Esophagus muscularis mucosa (tissue), 4 donors: ENCODE measurements around the gene XPA. TPM values are rescaled to one million over a fixed set of nuclear protein-coding genes. Genes with fewer than 3 reads are reported as not detected.
"Not testable (repeated sequence)": the region's sequence is repeated elsewhere in the genome, so short reads cannot be mapped to it uniquely, and the experiment has no call there.

Experiments
- DNase-seq: peaks from one replicate; pipeline ENCODE4 v3.0.0-alpha.2; 2017; ENCODE audit errors: extremely low spot score
- H3K27ac ChIP-seq, 4 donors: fragments of 200-600 bp; sonication (generic); replicated peaks in 1 of 4; 1 replicate in 3 of 4; 2 replicates in 1 of 4; pipeline ENCODE4 v1.5.1; 2016 to 2019; ENCODE audit warnings: mild to moderate bottlenecking in 1 of 4
- H3K27me3 ChIP-seq, 4 donors: fragments of 200-600 bp; sonication (generic); one replicate each; pipeline versions ENCODE4 v1.5.1 to v1.6.0; 2016 to 2019
- H3K36me3 ChIP-seq, 4 donors: fragments of 200-600 bp; sonication (generic); one replicate each; pipeline ENCODE4 v1.5.1; 2016 to 2019
- H3K4me1 ChIP-seq, 4 donors: fragments of 200-600 bp; sonication (generic); one replicate each; pipeline ENCODE4 v1.5.1; 2016 to 2019
- H3K4me3 ChIP-seq, 4 donors: fragments of 200-600 bp; sonication (generic); 1 replicate in 2 of 4; 2 replicates in 2 of 4; pipeline ENCODE4 v1.5.1; 2016 to 2019; ENCODE audit warnings: mild to moderate bottlenecking in 4 of 4, moderate library complexity in 1 of 4
- H3K9me3 ChIP-seq, 4 donors: fragments of 200-600 bp; sonication (generic); 1 replicate in 3 of 4; 2 replicates in 1 of 4; pipeline ENCODE4 v1.5.1; 2016 to 2019
- EP300 ChIP-seq: sonication (generic); formaldehyde crosslinking; IDR thresholded peaks from one replicate; pipeline ENCODE4 v1.6.1; 2017; ENCODE audit warnings: antibody characterized with exemption
- POLR2A ChIP-seq: fragments of 450-650 bp; IDR thresholded peaks from one replicate; pipeline ENCODE4 v1.6.1; 2017; ENCODE audit warnings: antibody characterized with exemption, moderate library complexity, mild to moderate bottlenecking, low read depth
- POLR2AphosphoS5 ChIP-seq, 2 donors: sonication (generic); formaldehyde crosslinking; IDR thresholded peaks; one replicate each; pipeline ENCODE4 v1.6.1; 2017; ENCODE audit warnings: antibody characterized with exemption in 2 of 2
- WGBS: methylation state at CpG from one replicate; pipeline ENCODE4 v1.1.5; 2018; 5-methylcytosine and 5-hydroxymethylcytosine counted together
- intact Hi-C: fragments of 100-400 bp; cut with DNase I; formaldehyde crosslinking; loops from one replicate; pipeline ENCODE4 v1.15.1; 2023
- total RNA-seq, 4 donors: library from RNA; depleted of rRNA; stranded (reverse); fragments of >200 nt; gene quantifications; one replicate each; pipeline versions ENCODE4 v1.1.0 to v1.2.1, GENCODE V29; 2016
- TF ChIP-seq, protein P1 (sequence below), 3 experiments: fragments of 200-600 bp in 2 of 3; fragments of 450-650 bp in 1 of 3; sonication (generic) in 2 of 3; IDR thresholded peaks; one replicate each; pipeline ENCODE4 v1.5.1; 2017 to 2019; ENCODE audit warnings: antibody characterized with exemption in 3 of 3, mild to moderate bottlenecking in 2 of 3, moderate library complexity in 1 of 3

The XPA gene
- total RNA-seq: 10 to 100 TPM; 21.2 to 27.1 (median 22.9) TPM

DNA sequence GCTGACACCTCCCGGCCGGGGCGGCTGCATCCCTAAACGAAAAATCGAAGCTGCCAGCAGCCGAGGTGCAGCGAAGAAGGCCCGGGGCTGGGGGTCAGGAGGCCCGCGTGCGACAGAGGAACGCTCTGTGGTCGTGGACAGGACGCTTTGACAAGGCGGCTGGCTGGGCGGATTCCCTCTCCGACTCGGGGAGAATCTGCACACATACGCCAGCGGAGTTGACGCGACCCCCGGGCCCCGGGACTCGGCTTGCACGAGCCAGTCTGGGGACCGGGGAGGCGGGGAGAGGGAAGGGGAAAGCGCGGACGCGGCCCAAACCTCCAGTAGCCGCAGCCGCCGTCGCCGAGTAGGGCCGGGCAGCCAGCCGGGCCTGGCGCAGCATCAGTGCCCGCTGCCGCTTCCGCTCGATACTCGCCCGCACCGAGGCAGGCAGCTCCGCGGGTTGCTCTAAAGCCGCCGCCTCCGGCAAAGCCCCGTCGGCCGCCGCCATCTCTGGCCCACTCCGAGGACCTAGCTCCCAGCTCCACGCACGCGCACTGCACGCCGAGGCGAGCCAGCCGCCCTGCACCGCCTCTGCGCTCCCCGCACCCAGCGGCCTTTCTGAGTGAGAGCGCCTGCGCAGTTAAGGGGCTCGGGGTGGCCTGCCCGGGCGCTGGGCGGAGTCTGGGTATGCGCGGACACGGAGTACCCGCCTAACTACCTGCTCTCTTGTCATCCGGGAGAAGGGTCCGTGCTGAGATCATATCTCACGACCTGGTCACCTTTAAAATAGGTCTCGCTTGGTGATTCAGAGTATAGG lies at the start of gene XPA:
XPA (minus strand) TSS at position 538 of the 799 bp plus-strand sequence; CDS start at position 490, 48 bp downstream.
- Histone ChIP-seq H3K36me3 (peaks cover 2 to 14% (median 10%) of the 10 kb centered on the region in 4 donors), H3K4me3 (peak within 1 kb of the TSS; percentile 78 to 93 (median 87)), H3K27ac (peak within 1 kb of the TSS; percentile 92 to 98 (median 95)), H3K4me1 (peaks cover 25 to 47% (median 39%) of the 10 kb centered on the region in 4 donors), H3K27me3 (no peaks in the 10 kb centered on the region), H3K9me3 (no peaks in the 10 kb centered on the region)
- TF ChIP-seq POLR2AphosphoS5 (IDR thresholded peaks at IDR 0.05) (peak; percentile 96 to 97), EP300 (no peak), POLR2A (peak; percentile 67)
- TF ChIP-seq, protein P1, sequence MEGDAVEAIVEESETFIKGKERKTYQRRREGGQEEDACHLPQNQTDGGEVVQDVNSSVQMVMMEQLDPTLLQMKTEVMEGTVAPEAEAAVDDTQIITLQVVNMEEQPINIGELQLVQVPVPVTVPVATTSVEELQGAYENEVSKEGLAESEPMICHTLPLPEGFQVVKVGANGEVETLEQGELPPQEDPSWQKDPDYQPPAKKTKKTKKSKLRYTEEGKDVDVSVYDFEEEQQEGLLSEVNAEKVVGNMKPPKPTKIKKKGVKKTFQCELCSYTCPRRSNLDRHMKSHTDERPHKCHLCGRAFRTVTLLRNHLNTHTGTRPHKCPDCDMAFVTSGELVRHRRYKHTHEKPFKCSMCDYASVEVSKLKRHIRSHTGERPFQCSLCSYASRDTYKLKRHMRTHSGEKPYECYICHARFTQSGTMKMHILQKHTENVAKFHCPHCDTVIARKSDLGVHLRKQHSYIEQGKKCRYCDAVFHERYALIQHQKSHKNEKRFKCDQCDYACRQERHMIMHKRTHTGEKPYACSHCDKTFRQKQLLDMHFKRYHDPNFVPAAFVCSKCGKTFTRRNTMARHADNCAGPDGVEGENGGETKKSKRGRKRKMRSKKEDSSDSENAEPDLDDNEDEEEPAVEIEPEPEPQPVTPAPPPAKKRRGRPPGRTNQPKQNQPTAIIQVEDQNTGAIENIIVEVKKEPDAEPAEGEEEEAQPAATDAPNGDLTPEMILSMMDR (IDR thresholded peaks at IDR 0.05): no peak
- WGBS: 0% methylated on average over 29 of the region's 82 CpGs
- intact Hi-C loops: no loop called here
- peak; percentile 97 for DNase-seq

DNA sequence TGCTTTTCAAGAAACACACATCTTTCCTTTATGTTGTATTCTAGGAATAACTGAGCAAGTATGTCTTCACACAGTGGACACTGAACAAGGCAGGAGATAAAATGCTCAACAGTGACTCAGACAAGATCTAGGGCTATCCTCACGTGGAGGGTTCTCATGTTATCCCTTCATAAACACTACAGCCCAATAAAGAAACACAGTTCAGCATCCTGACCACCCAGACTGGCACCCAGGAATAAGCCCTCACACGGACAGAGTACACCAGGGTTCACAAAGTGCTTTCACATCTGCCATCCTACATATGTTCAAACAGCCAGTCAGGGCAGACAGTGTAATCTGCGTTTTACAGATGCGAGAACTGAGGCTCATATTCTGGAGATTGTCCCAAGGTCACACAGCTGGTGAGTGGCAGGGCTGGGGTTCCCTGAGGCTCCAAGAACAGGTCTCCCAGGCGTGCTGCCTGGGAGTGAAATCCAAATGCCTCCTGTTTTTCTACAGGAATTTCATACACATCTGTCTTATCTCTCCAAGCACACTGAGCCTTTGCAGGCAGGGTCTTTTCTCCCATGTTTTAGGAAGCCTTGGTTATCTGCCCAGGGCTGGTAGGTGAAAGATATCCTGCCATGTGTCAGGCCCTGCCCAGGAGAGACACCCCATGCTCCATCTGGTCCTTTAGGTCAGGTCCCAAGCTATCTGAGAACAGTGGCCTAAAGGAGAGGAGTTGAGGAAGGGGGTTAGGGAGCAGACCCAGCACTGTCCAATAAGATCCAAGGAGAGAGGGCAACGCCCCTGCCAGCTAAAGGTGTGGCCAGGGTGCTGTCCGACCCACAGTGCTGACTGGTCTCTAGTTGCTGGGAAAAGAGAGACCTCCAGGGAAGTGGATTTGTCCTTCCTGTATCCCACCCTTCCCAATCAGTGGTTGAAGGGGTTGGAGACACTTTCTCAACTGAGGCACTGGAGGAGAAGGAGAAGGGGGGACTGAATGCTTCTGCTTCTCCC lies 47.9 kb upstream of the XPA start:
- Histone ChIP-seq H3K4me1 (peaks cover 13 to 26% (median 18%) of the 10 kb centered on the region in 4 donors), H3K36me3 (no peaks in the 10 kb centered on the region), H3K27ac (no peak overlapping the region), H3K27me3 (peaks cover 0 to 5% (median 0%) of the 10 kb centered on the region in 4 donors), H3K4me3 (no peak overlapping the region), H3K9me3 (peaks cover 0 to 11% (median 7%) of the 10 kb centered on the region in 4 donors)
- intact Hi-C loops: no loop called here
- DNase-seq: no peak
- TF ChIP-seq, protein P1 (IDR thresholded peaks at IDR 0.05): no peak
- no peak for TF ChIP-seq EP300
- TF ChIP-seq POLR2AphosphoS5 (IDR thresholded peaks at IDR 0.05): no peak
- no peak for TF ChIP-seq POLR2A
- WGBS: 33% methylated on average over 7 of the region's 7 CpGs

DNA sequence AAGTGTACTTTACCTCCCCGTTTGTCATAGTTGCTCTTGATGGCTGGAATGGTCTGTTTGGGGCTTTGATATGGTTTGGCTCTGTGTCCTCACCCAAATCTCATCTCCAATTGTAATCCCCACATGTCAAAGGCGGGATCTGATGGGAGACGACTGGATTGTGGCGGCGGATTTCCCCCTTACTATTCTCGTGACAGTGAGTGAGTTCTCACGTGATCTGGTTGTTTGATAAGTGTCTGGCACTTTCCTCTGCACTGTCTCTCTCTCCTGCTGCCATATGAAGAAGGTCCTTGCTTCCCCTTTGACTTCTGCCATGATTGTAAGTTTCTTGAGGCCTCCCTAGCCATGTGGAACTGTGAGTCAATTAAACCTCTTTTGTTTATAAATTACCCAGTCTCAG lies 46.9 kb upstream of the XPA start:
- WGBS: 67% methylated on average over 7 of the region's 7 CpGs
- intact Hi-C loops: not testable (repeated sequence)

GRCh38 chr9:97742545-97742944 lies 45.4 kb upstream of the XPA start:
- Histone ChIP-seq H3K4me3 (no peak overlapping the region), H3K27me3 (peaks cover 0 to 17% (median 0%) of the 10 kb centered on the region in 4 donors), H3K36me3 (no peaks in the 10 kb centered on the region), H3K4me1 (peaks cover 13 to 21% (median 18%) of the 10 kb centered on the region in 4 donors), H3K9me3 (peaks cover 0 to 11% (median 7%) of the 10 kb centered on the region in 4 donors), H3K27ac (no peak overlapping the region)
- 94% methylated on average over 10 of the region's 10 CpGs for WGBS
- TF ChIP-seq POLR2A (no peak), POLR2AphosphoS5 (IDR thresholded peaks at IDR 0.05) (no peak), EP300 (no peak)
- TF ChIP-seq, protein P1 (IDR thresholded peaks at IDR 0.05): no peak
- DNase-seq: no peak
- intact Hi-C loops: no loop called here

More for the DNA sequence above, 46.9 kb upstream of the XPA start:
- H3K36me3 ChIP-seq, H3K4me3 ChIP-seq, H3K27me3 ChIP-seq, DNase-seq, H3K27ac ChIP-seq: not testable (repeated sequence)
- peaks cover 13 to 26% (median 18%) of the 10 kb centered on the region in 4 donors for H3K4me1 ChIP-seq
- peaks cover 0 to 11% (median 7%) of the 10 kb centered on the region in 4 donors for H3K9me3 ChIP-seq
